Naive thymus-derived CD4-positive, alpha-beta T cell (primary cell): ENCODE results near the gene SORCS2. TPM values are rescaled to one million over a fixed set of nuclear protein-coding genes. Genes with fewer than 3 reads are reported as not detected.

Source experiments
- ATAC-seq: fragments of 150-1000 bp; cut with Tn5 transposase; 2 replicates; pipeline ENCODE4 v1.10.0; 2021; ENCODE audit warnings: mild to moderate bottlenecking, moderate library complexity
- CTCF ChIA-PET: fragments of 350-600 bp; sonication (Branson Sonifier 250); formaldehyde crosslinking; loops from one replicate; lab custom pipeline; 2021; ENCODE audit warnings: antibody characterized with exemption; lab: Charles Lee
- POLR2A ChIA-PET: fragments of 350-600 bp; sonication (Branson Sonifier 250); formaldehyde crosslinking; loops from one replicate; lab custom pipeline; 2021; ENCODE audit warnings: antibody characterized with exemption, inconsistent platforms; lab: Charles Lee
- DNase-seq, 9 donors: peaks; one replicate each; pipeline versions ENCODE4 v3.0.0 to v3.0.0-alpha.2; 2020 to 2022; ENCODE audit warnings: mixed read lengths in 1 of 9
- H3K27ac ChIP-seq: one replicate; pipeline ENCODE4 v1.7.0; 2013; ENCODE audit warnings: mild to moderate bottlenecking, low read depth, low read length, moderate library complexity
- H3K27me3 ChIP-seq, 2 donors: one replicate each; pipeline ENCODE4 v1.7.0; 2013; ENCODE audit warnings: low read length in 2 of 2, mild to moderate bottlenecking in 2 of 2, moderate library complexity in 2 of 2; ENCODE audit not compliant: control insufficient read depth in 2 of 2, insufficient read depth in 2 of 2
- H3K36me3 ChIP-seq, 3 experiments: 1 replicate in 2 of 3; 2 replicates in 1 of 3; pipeline ENCODE4 v1.7.0; 2013; ENCODE audit warnings: low read length in 3 of 3, mild to moderate bottlenecking in 3 of 3, moderate library complexity in 1 of 3; ENCODE audit not compliant: insufficient read depth in 3 of 3, control insufficient read depth in 2 of 3
- H3K4me1 ChIP-seq, 2 donors: one replicate each; pipeline ENCODE4 v1.7.0; 2013; ENCODE audit warnings: low read length in 2 of 2, mild to moderate bottlenecking in 2 of 2, moderate library complexity in 1 of 2; ENCODE audit not compliant: control insufficient read depth in 2 of 2, insufficient read depth in 2 of 2
- H3K4me3 ChIP-seq: 2 replicates; pipeline ENCODE4 v1.7.0; 2013; ENCODE audit warnings: mild to moderate bottlenecking, low read length
- H3K9me3 ChIP-seq, 3 experiments: 1 replicate in 2 of 3; 2 replicates in 1 of 3; pipeline ENCODE4 v1.7.0; 2013; ENCODE audit warnings: low read length in 3 of 3; ENCODE audit not compliant: control insufficient read depth in 2 of 3
- H3K27ac Mint-ChIP-seq, 9 donors: one replicate each; pipeline ENCODE4 v1.8.0; 2020 to 2022; ENCODE audit warnings: mixed read lengths in 9 of 9, mild to moderate bottlenecking in 8 of 9, moderate library complexity in 5 of 9, inconsistent platforms in 2 of 9
- H3K27me3 Mint-ChIP-seq, 5 donors: one replicate each; pipeline ENCODE4 v1.8.0; 2021 to 2022; ENCODE audit warnings: mixed read lengths in 5 of 5, mild to moderate bottlenecking in 1 of 5
- H3K36me3 Mint-ChIP-seq, 5 donors: one replicate each; pipeline ENCODE4 v1.8.0; 2020 to 2022; ENCODE audit warnings: mixed read lengths in 5 of 5, mild to moderate bottlenecking in 3 of 5, inconsistent platforms in 1 of 5
- H3K4me1 Mint-ChIP-seq, 7 donors: one replicate each; pipeline ENCODE4 v1.8.0; 2020 to 2022; ENCODE audit warnings: mixed read lengths in 7 of 7, mild to moderate bottlenecking in 3 of 7, inconsistent platforms in 1 of 7
- H3K4me3 Mint-ChIP-seq, 10 donors: one replicate each; pipeline ENCODE4 v1.8.0; 2020 to 2022; ENCODE audit warnings: mild to moderate bottlenecking in 10 of 10, mixed read lengths in 10 of 10, moderate library complexity in 6 of 10, inconsistent platforms in 2 of 10
- H3K9me3 Mint-ChIP-seq, 11 donors: one replicate each; pipeline ENCODE4 v1.8.0; 2020 to 2022; ENCODE audit warnings: mixed read lengths in 11 of 11, mild to moderate bottlenecking in 4 of 11, inconsistent platforms in 1 of 11, moderate library complexity in 1 of 11
- intact Hi-C, 2 donors: fragments of 100-400 bp; cut with micrococcal nuclease; formaldehyde crosslinking; loops; one replicate each; pipeline ENCODE4 v1.15.1; 2023
- polyA plus RNA-seq, 2 donors: library from polyadenylated mRNA; unstranded; fragments of 300-500 nt; fragmentation: Illumina TruSeq; gene quantifications; one replicate each; pipeline ENCODE4 v1.2.3, GENCODE V29; 2021
- total RNA-seq, 6 experiments: library from RNA in 5 of 6; stranded (reverse) in 5 of 6; gene quantifications; 1 replicate in 5 of 6; 2 replicates in 1 of 6; pipeline ENCODE4 v1.2.3 and lab custom pipeline; 2021 to 2026

SORCS2 gene
- total and polyA plus RNA-seq, 7 experiments from 2014 or later = 0.10 TPM; not detected in 6

DNA sequence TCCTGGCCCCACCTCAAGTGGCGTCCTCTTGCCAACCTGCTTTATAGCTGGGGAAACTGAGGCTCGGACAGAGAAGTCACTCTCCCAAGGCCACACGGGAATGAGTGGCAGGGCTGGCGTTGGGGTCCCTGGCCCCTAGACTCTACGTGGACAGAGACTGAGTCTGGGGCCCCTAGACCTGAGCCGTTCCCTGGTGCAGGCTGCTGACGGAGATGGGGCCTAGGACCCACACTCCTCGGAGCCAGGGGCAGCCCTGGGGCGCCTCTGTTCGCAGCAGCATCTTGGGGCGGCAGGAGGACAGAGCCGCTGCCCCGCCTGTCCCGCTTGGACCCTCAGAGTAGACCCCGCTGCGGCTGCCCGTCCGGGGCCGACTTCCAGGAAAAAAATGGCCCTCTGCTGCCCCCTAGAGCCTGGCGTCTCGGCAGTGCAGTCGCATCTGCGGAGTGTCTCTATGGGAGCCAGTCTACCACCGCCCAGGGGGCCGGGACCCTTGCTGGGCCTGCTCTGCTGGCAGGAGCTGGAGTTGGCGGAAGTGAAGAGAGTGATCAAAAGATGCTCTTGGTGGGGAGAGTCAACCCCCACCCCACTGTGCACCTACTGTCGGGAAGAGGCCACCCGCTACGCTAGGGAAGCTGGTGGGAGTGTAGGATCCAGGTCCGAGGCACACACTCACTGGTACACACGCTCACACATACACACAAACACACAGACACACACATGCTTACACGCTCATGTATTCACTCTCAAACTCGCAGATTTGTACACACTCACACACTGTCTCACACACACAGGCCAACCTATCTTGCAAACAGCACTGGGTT lies 527.2 kb downstream of the SORCS2 start:
- no peaks in the 10 kb centered on the region for H3K36me3 ChIP-seq
- Mint-ChIP-seq H3K27me3 (peaks cover 0 to 33% (median 7%) of the 10 kb centered on the region in 5 donors), H3K27ac (peak overlapping the region in 1 of 9 donors; percentile 27), H3K4me3 (peak overlapping the region in 3 of 10 donors; percentile 21 to 45 (median 41)), H3K36me3 (peaks cover 0 to 3% (median 0%) of the 10 kb centered on the region in 5 donors), H3K9me3 (peaks cover 0 to 10% (median 0%) of the 10 kb centered on the region in 11 donors), H3K4me1 (peaks cover 0 to 11% (median 6%) of the 10 kb centered on the region in 7 donors)
- CTCF ChIA-PET = interaction anchor here (1.0 to 1.9 kb wide), 3 partner anchors 13 to 84 kb away, joined by 3 to 4 read pairs (median 4); no protein-coding TSS in a partner anchor
- H3K4me1 ChIP-seq = no peaks in the 10 kb centered on the region
- H3K9me3 ChIP-seq = no peaks in the 10 kb centered on the region
- intact Hi-C loops = loop anchor here (2.0 to 5.0 kb wide), 2 partner anchors 38 to 529 kb away; no protein-coding TSS in a partner anchor
- POLR2A ChIA-PET = no interaction called here
- ATAC-seq (peak; percentile 73), DNase-seq (peak; percentile 8 to 67 (median 48))
- H3K4me3 ChIP-seq = no peak overlapping the region
- H3K27me3 ChIP-seq = peaks cover 0 to 3% of the 10 kb centered on the region in 2 donors
- H3K27ac ChIP-seq = no peak overlapping the region

DNA sequence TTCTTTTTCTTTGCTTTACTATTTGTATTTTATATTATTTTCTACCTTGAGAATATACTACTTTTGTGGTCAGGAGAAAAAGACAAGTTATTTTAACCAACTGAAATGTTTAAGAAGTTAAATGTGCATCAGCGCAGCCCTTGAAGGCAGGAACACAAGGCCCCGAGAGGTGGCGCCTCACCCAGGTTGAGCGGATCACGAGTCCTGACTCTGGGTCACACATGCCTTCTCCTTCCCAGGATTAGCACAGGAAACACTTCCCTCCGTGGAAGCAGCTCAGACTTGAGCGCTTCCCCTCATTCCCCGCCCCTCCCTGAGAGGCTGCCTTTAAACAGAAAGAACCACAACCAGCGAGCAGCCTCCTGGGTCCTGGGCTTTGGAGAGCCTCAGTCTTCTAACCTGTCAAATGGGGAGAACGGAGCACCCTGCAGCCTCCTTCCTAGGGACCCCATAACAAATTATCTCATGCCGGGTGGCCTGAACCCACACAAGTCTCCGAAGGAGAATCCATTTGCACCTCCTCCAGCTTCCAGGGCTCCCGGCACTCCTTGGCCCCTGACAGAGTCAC lies 529.7 kb downstream of the SORCS2 start:
- ChIA-PET POLR2A (no interaction called here), CTCF (no interaction called here)
- Mint-ChIP-seq H3K27me3 (peaks cover 0 to 32% (median 7%) of the 10 kb centered on the region in 5 donors), H3K4me3 (no peak overlapping the region), H3K9me3 (peaks cover 0 to 10% (median 0%) of the 10 kb centered on the region in 11 donors), H3K36me3 (no peaks in the 10 kb centered on the region), H3K4me1 (peaks cover 0 to 11% (median 6%) of the 10 kb centered on the region in 7 donors), H3K27ac (peak overlapping the region in 1 of 9 donors; percentile 83)
- Histone ChIP-seq H3K27ac (no peak overlapping the region), H3K27me3 (peaks cover 0 to 3% of the 10 kb centered on the region in 2 donors), H3K4me1 (no peaks in the 10 kb centered on the region), H3K9me3 (no peaks in the 10 kb centered on the region), H3K4me3 (no peak overlapping the region), H3K36me3 (no peaks in the 10 kb centered on the region)
- DNase-seq (no peak), ATAC-seq (no peak)
- intact Hi-C loops = loop anchor here (1.0 kb wide), 1 partner anchor 80 kb away; no protein-coding TSS in a partner anchor

DNA sequence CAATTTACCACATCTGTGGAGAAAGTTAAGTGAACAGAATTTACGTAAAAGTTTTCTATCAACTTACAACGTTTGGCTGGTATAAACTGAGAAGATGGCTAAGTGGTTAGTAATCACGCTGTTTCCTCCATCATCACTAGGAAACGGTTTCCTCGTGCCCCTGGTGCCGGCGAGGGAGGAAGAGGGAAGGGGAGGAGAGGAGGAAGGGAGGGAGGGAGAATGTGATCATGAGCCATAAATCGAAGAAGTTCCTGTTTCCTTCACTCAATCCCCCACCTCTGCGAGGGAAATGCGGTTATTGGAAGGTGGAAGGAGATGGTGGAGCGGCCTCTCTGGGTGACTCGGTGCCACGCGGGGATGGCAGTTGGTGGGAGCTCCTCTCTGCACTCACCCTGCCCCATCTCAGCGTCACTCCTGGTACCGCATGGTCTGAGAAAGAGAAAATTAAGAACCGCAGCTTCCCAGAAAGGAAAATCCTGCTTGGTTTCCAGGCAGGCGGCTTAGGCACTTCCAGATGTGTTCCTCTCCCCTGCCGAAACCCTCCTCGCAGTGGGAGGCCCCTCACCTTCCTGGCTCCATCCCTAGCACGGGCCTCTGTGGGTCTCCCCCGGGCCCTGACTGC lies 530.5 kb downstream of the SORCS2 start:
- Mint-ChIP-seq H3K27ac (no peak overlapping the region), H3K4me3 (no peak overlapping the region), H3K9me3 (peaks cover 0 to 10% (median 0%) of the 10 kb centered on the region in 11 donors), H3K27me3 (peaks cover 0 to 24% (median 7%) of the 10 kb centered on the region in 5 donors), H3K36me3 (no peaks in the 10 kb centered on the region), H3K4me1 (peaks cover 0 to 11% (median 6%) of the 10 kb centered on the region in 7 donors)
- no peak overlapping the region for H3K27ac ChIP-seq
- DNase-seq = no peak
- ATAC-seq = peak; percentile 28
- H3K9me3 ChIP-seq = no peaks in the 10 kb centered on the region
- no peaks in the 10 kb centered on the region for H3K36me3 ChIP-seq
- intact Hi-C loops = loop anchor here (1.0 kb wide), 1 partner anchor 79 kb away; no protein-coding TSS in a partner anchor
- no peak overlapping the region for H3K4me3 ChIP-seq
- peaks cover 0 to 3% of the 10 kb centered on the region in 2 donors for H3K27me3 ChIP-seq
- ChIA-PET CTCF (no interaction called here), POLR2A (no interaction called here)
- no peaks in the 10 kb centered on the region for H3K4me1 ChIP-seq

GRCh38 chr4:7723625-7724024 lies 531.3 kb downstream of the SORCS2 start:
- ChIA-PET CTCF (no interaction called here), POLR2A (no interaction called here)
- no peak overlapping the region for H3K4me3 ChIP-seq
- no peak overlapping the region for H3K4me3 Mint-ChIP-seq
- DNase-seq = no peak
- H3K4me1 Mint-ChIP-seq = peaks cover 0 to 11% (median 6%) of the 10 kb centered on the region in 7 donors
- peaks cover 0 to 19% (median 7%) of the 10 kb centered on the region in 5 donors for H3K27me3 Mint-ChIP-seq
- peaks cover 0 to 3% of the 10 kb centered on the region in 2 donors for H3K27me3 ChIP-seq
- H3K9me3 Mint-ChIP-seq = peaks cover 0 to 10% (median 0%) of the 10 kb centered on the region in 11 donors
- ATAC-seq = no peak
- no peaks in the 10 kb centered on the region for H3K36me3 ChIP-seq
- H3K27ac ChIP-seq = no peak overlapping the region
- peak overlapping the region in 1 of 9 donors; percentile 63 for H3K27ac Mint-ChIP-seq
- H3K36me3 Mint-ChIP-seq = no peaks in the 10 kb centered on the region
- intact Hi-C loops = no loop called here
- no peaks in the 10 kb centered on the region for H3K9me3 ChIP-seq
- H3K4me1 ChIP-seq = no peaks in the 10 kb centered on the region

GRCh38 chr4:7725951-7726350 lies 533.6 kb downstream of the SORCS2 start:
- POLR2A ChIA-PET = no interaction called here
- DNase-seq = no peak

DNA sequence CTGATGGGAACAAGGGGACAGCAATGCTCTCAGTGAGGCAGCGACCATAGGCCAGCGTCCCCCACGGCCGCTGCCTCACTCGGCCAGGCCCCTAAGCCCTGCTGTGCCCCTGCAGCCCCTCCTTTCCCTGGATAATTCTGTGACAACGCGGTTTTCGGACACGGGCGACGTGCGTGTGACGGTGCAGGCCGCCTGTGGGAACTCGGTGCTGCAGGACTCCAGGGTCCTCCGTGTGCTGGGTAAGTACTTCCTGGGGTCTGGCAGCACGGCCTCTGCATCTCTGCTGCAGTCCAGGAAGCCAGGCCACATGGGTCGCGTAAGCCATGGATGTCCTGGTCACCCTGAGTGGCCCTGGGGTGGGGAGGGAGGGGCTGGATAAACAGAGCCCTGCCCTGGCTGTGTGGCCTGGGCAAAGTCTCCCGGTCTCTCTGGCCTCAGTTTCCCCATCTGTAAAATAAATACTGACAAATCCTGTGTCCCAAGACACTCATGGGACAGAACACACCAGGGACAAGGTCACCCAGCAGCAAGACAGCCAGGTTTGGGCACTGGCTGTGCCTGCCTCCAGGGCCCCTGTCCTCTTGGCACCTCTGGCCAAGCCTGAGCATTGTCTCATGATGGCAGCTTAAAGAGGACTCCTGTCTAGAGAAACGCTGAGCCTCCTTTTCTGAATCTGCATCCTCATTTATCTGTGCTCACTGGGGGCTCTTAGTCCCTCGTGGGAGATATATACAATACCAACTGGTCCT lies 534.5 kb downstream of the SORCS2 start:
- ChIA-PET POLR2A (no interaction called here), CTCF (no interaction called here)
- Mint-ChIP-seq H3K9me3 (peaks cover 0 to 10% (median 0%) of the 10 kb centered on the region in 11 donors), H3K36me3 (no peaks in the 10 kb centered on the region), H3K4me3 (no peak overlapping the region), H3K27ac (no peak overlapping the region), H3K27me3 (peaks cover 0 to 9% (median 3%) of the 10 kb centered on the region in 5 donors), H3K4me1 (peaks cover 0 to 5% (median 3%) of the 10 kb centered on the region in 7 donors)
- H3K36me3 ChIP-seq = no peaks in the 10 kb centered on the region
- H3K27ac ChIP-seq = no peak overlapping the region
- H3K4me3 ChIP-seq = no peak overlapping the region
- DNase-seq = no peak
- H3K9me3 ChIP-seq = no peaks in the 10 kb centered on the region
- no peaks in the 10 kb centered on the region for H3K27me3 ChIP-seq
- ATAC-seq = no peak
- H3K4me1 ChIP-seq = no peaks in the 10 kb centered on the region
- intact Hi-C loops = no loop called here

More at GRCh38 chr4:7725951-7726350, 533.6 kb downstream of the SORCS2 start:
- intact Hi-C loops = no loop called here
- Histone ChIP-seq H3K27me3 (no peaks in the 10 kb centered on the region), H3K27ac (no peak overlapping the region), H3K4me3 (no peak overlapping the region), H3K9me3 (no peaks in the 10 kb centered on the region), H3K36me3 (no peaks in the 10 kb centered on the region), H3K4me1 (no peaks in the 10 kb centered on the region)
- Mint-ChIP-seq H3K4me3 (no peak overlapping the region), H3K27me3 (peaks cover 0 to 9% (median 2%) of the 10 kb centered on the region in 5 donors), H3K36me3 (no peaks in the 10 kb centered on the region), H3K9me3 (peaks cover 0 to 10% (median 0%) of the 10 kb centered on the region in 11 donors), H3K4me1 (peaks cover 0 to 4% (median 0%) of the 10 kb centered on the region in 7 donors), H3K27ac (no peak overlapping the region)
- ATAC-seq = no peak
- CTCF ChIA-PET = no interaction called here
